ENCODE results near the gene ERAP2. TPM values are rescaled to one million over a fixed set of nuclear protein-coding genes. Genes with fewer than 3 reads are reported as not detected.

Gene ERAP2
- polyA plus RNA-seq, 3 donors, result 3.0 to 20.4 (median 3.4) TPM

- no peak overlapping the region for H3K4me3 Mint-ChIP-seq
- H3K27ac Mint-ChIP-seq, result no peak overlapping the region
- no peaks in the 10 kb centered on the region for H3K9me3 ChIP-seq (replicated peaks in 1 of 2; ENCODE audit: control insufficient read depth in 1 of 2, insufficient read depth in 1 of 2, low read length in 2 of 2)
Measured at GRCh38 chr5:96834016-96834415, 42.3 kb upstream of the ERAP2 start.

GRCh38 chr5:96835791-96836191 is 40.5 kb upstream of the ERAP2 start:
- Histone ChIP-seq H3K4me1 (ENCODE audit: control insufficient read depth in 1 of 2, insufficient read depth in 2 of 2, low read length in 2 of 2) (peaks cover under 1 to 5% of the 10 kb centered on the region in 2 donors), H3K4me2 (replicated peaks; ENCODE audit: extremely low read depth, low read length, poor library complexity, severe bottlenecking) (no peak overlapping the region), H3K9ac (ENCODE audit: insufficient read depth, low read length, poor library complexity, severe bottlenecking) (no peak overlapping the region), H3K36me3 (replicated peaks in 1 of 2; ENCODE audit: control insufficient read depth in 1 of 2, insufficient read depth in 2 of 2, low read length in 2 of 2) (no peaks in the 10 kb centered on the region), H3K79me2 (ENCODE audit: insufficient read depth, low read length) (no peaks in the 10 kb centered on the region), H3K9me3 (replicated peaks in 1 of 2; ENCODE audit: control insufficient read depth in 1 of 2, insufficient read depth in 1 of 2, low read length in 2 of 2) (no peaks in the 10 kb centered on the region), H3K27me3 (ENCODE audit: control insufficient read depth in 2 of 2, insufficient read depth in 2 of 2, low read length in 2 of 2) (no peaks in the 10 kb centered on the region), H3K4me3 (replicated peaks in 1 of 3; ENCODE audit: low read depth in 2 of 3, low read length in 3 of 3) (no peak overlapping the region), H3K27ac (ENCODE audit: low read depth in 1 of 2, low read length in 2 of 2) (no peak overlapping the region), H4K20me1 (ENCODE audit: insufficient read depth, low read length) (no peaks in the 10 kb centered on the region), H2AFZ (ENCODE audit: insufficient read depth, low read depth, low read length, poor library complexity, severe bottlenecking) (no peak overlapping the region)
- Mint-ChIP-seq H3K36me3 (no peaks in the 10 kb centered on the region), H3K9me3 (peaks cover 0 to 2% (median 0%) of the 10 kb centered on the region in 7 donors), H3K27ac (no peak overlapping the region), H3K27me3 (ENCODE audit: low read depth in 3 of 3) (peaks cover 0 to 2% (median 1%) of the 10 kb centered on the region in 3 donors), H3K4me3 (no peak overlapping the region), H3K4me1 (peaks cover 5% of the 10 kb centered on the region)
- DNase-seq, result no peak
- intact Hi-C loops (cut with micrococcal nuclease), result no loop called here
- TF ChIP-seq CTCF (IDR thresholded peaks at IDR 0.05), result no peak
- WGBS (ENCODE audit: insufficient coverage), result no CpG with 5 or more reads among the region's 2 CpGs

More at GRCh38 chr5:96834016-96834415, 42.3 kb upstream of the ERAP2 start:
- H3K36me3 Mint-ChIP-seq, result no peaks in the 10 kb centered on the region
- DNase-seq, result no peak
- Histone ChIP-seq H3K4me2 (replicated peaks; ENCODE audit: extremely low read depth, low read length, poor library complexity, severe bottlenecking) (no peak overlapping the region), H4K20me1 (ENCODE audit: insufficient read depth, low read length) (no peaks in the 10 kb centered on the region), H3K27me3 (ENCODE audit: control insufficient read depth in 2 of 2, insufficient read depth in 2 of 2, low read length in 2 of 2) (no peaks in the 10 kb centered on the region), H3K4me3 (replicated peaks in 1 of 3; ENCODE audit: low read depth in 2 of 3, low read length in 3 of 3) (no peak overlapping the region), H3K9ac (ENCODE audit: insufficient read depth, low read length, poor library complexity, severe bottlenecking) (no peak overlapping the region), H3K79me2 (ENCODE audit: insufficient read depth, low read length) (no peaks in the 10 kb centered on the region), H3K4me1 (ENCODE audit: control insufficient read depth in 1 of 2, insufficient read depth in 2 of 2, low read length in 2 of 2) (peaks cover 3 to 8% of the 10 kb centered on the region in 2 donors), H3K27ac (ENCODE audit: low read depth in 1 of 2, low read length in 2 of 2) (no peak overlapping the region), H3K36me3 (replicated peaks in 1 of 2; ENCODE audit: control insufficient read depth in 1 of 2, insufficient read depth in 2 of 2, low read length in 2 of 2) (no peaks in the 10 kb centered on the region), H2AFZ (ENCODE audit: insufficient read depth, low read depth, low read length, poor library complexity, severe bottlenecking) (no peak overlapping the region)
- intact Hi-C loops (cut with micrococcal nuclease), result no loop called here
- no peak for TF ChIP-seq CTCF (IDR thresholded peaks at IDR 0.05)
- peaks cover 5% of the 10 kb centered on the region for H3K4me1 Mint-ChIP-seq
- H3K27me3 Mint-ChIP-seq (ENCODE audit: low read depth in 3 of 3), result peaks cover 0 to 2% (median 1%) of the 10 kb centered on the region in 3 donors
- WGBS (ENCODE audit: insufficient coverage), result no CpG with 5 or more reads among the region's 3 CpGs
- H3K9me3 Mint-ChIP-seq, result peaks cover 0 to 2% (median 0%) of the 10 kb centered on the region in 7 donors
